C4-2B (cell line): Measurements from ENCODE around the gene JARID2.

ENCODE experiments used
- H3K27ac ChIP-seq: fragments of 450-650 bp; 2 replicates; pipeline ENCODE4 v1.5.1; 2017
- CTCF ChIP-seq: fragments of 450-650 bp; conservative IDR thresholded peaks from 2 replicates; pipeline ENCODE4 v1.5.1; 2017; ENCODE audit warnings: mild to moderate bottlenecking
- ZFX ChIP-seq: fragments of 450-650 bp; IDR thresholded peaks from 2 replicates; pipeline ENCODE4 v1.6.1; 2017

Gene JARID2

GRCh38 chr6:15453186-15453585, 207.3 kb downstream of the JARID2 start:
- peak overlapping the region; percentile 52; the same call in 1 of the 2 replicates for H3K27ac ChIP-seq
- TF ChIP-seq CTCF (no peak), ZFX (no peak)

- H3K27ac ChIP-seq, result peak overlapping the region; percentile 52; the same call in 1 of the 2 replicates
- TF ChIP-seq ZFX (no peak), CTCF (no peak)
Measured at GRCh38 chr6:15453622-15454021, 207.8 kb downstream of the JARID2 start.

- TF ChIP-seq CTCF, result no peak
- no peak overlapping the region for H3K27ac ChIP-seq
Measured at GRCh38 chr6:15456422-15456821, 210.6 kb downstream of the JARID2 start.

DNA sequence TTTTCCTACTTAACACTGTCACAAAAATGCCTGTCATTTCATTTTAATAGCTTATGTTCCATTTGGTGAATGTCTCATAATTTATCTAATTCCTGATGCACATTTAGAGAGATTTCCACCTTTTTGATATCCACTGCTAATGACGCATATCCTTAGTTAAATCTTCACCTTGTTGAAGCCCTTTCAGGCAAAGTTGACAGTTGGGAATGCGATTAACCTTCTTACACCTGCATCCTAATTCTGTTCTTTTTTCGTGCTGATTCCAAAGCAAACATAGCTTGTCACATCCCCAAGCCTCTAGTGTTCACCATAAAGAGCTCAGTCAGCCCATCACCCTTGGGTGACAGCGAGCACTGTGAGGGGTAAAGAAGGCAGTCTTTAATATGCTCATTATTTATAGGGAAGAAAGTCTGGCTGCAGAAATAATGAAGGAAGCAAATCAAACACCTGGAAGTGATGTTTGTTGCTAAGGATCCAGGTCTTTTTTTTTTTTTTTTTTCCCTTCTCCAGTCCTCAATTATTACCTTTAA, 211.3 kb downstream of the JARID2 start:
- H3K27ac ChIP-seq, result no peak overlapping the region
- TF ChIP-seq ZFX (no peak), CTCF (no peak)

- no peak overlapping the region for H3K27ac ChIP-seq
- no peak for TF ChIP-seq ZFX
- TF ChIP-seq CTCF, result no peak
Measured at GRCh38 chr6:15458021-15458459, 212.2 kb downstream of the JARID2 start.

DNA sequence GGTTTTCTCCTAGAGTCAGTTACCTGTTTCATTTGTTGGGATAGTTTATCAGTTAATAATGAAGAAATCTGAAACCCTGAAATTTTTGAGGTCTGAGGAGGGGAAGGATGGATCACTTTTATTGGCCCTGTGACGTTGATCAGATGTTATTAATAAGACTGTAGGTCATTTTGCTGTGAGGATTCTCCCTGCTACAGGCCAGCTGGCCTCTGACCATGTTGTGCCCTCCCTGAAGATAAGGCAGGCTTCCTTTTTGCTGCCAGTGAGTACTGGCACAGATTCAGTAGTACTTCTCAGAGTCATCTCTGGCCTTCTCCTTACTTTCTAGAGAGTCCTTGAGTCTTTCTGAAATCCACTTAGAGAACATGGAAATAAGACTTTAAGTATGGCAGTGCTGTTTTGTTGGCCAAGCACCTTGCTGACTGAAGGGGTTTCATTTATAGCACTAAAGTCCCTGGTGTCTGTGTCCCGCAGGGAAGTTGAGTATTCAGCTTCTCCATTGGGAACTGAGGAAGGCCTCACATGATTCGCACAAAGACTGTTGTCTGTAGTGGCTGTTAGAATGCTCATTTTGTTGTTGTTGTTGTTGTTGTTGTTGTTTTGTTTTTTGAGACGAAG, 214.3 kb downstream of the JARID2 start:
- TF ChIP-seq CTCF (no peak), ZFX (no peak)
- H3K27ac ChIP-seq, result peak overlapping the region; percentile 8; the same call in 1 of the 2 replicates

GRCh38 chr6:15461127-15461944, 215.5 kb downstream of the JARID2 start:
- H3K27ac ChIP-seq, result no peak overlapping the region
- TF ChIP-seq CTCF (no peak), ZFX (no peak)
